ENCODE data around the gene IFNL1. TPM values are rescaled to one million over a fixed set of nuclear protein-coding genes. Genes with fewer than 3 reads are reported as not detected.

IFNL1 gene
- total RNA-seq, 4 donors from 2014 or later = not detected

DNA sequence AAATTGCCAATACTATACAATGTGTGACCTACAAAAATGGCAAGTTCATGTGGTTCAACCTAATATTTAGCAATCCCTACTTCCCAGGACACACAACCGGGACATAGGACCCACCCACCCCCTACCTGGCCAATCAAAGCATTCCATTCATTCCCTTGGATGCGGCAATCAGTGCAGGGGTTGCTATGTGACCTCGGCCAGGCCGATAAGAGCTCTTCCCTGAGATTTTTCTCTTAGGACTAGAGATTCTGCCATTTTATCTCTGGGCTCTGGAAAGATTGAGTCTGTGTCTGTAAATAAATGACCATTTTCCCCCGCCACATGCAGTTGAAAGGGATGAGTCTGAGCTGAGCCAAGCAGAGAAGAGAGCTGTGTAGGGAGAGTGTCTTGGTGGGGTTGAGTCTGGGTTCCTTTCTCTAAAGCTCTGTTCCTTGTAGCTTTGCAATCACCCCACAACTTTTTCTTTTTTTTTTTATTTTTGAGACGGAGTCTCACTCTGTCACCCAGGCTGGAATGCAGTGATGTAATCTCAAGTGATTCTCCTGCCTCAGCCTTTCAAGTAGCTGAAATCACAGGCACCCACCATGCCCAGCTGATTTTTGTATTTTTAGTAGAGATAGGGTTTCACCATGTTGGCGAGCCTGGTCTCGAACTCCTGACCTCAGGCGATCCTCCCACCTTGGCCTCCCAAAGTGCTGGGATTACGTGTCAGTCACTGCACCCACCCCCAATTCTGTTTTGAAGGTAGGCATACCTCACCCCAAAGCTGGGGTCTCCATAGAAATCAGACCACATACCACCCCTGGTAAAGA is 7.4 kb downstream of the IFNL1 start:
- peaks cover 62% of the 10 kb centered on the region for H3K27me3 ChIP-seq
- DNase-seq = no peak
- TF ChIP-seq POLR2AphosphoS5 (IDR thresholded peaks at IDR 0.05) = no peak
- TF ChIP-seq, protein P1, sequence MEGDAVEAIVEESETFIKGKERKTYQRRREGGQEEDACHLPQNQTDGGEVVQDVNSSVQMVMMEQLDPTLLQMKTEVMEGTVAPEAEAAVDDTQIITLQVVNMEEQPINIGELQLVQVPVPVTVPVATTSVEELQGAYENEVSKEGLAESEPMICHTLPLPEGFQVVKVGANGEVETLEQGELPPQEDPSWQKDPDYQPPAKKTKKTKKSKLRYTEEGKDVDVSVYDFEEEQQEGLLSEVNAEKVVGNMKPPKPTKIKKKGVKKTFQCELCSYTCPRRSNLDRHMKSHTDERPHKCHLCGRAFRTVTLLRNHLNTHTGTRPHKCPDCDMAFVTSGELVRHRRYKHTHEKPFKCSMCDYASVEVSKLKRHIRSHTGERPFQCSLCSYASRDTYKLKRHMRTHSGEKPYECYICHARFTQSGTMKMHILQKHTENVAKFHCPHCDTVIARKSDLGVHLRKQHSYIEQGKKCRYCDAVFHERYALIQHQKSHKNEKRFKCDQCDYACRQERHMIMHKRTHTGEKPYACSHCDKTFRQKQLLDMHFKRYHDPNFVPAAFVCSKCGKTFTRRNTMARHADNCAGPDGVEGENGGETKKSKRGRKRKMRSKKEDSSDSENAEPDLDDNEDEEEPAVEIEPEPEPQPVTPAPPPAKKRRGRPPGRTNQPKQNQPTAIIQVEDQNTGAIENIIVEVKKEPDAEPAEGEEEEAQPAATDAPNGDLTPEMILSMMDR (IDR thresholded peaks at IDR 0.05) = no peak
- TF ChIP-seq POLR2A (IDR thresholded peaks at IDR 0.05) = no peak
- no peak for TF ChIP-seq EP300 (IDR thresholded peaks at IDR 0.05; ENCODE audit: low read depth)
- WGBS, 2 donors (ENCODE audit: low coverage in 1 of 2) = 51 to 58% methylated on average over 7 to 10 of the region's 10 CpGs
- H3K36me3 ChIP-seq = no peaks in the 10 kb centered on the region
- H3K4me1 ChIP-seq = peaks cover 3 to 14% (median 9%) of the 10 kb centered on the region in 4 donors
- in situ Hi-C loops (cut with MboI; ENCODE audit: low pct_ligation_motif_present in 1 of 4, low pct_unique_long_range_greater_than_20kb in 1 of 4, low sequenced_read_pairs in 3 of 4) = no loop called here
- intact Hi-C loops (cut with DNase I; ENCODE audit: low total_unique reads) = no loop called here
- no peaks in the 10 kb centered on the region for H3K9me3 ChIP-seq
- no peak overlapping the region for H3K27ac ChIP-seq
- no peak overlapping the region for H3K4me3 ChIP-seq

- no peak for TF ChIP-seq EP300 (IDR thresholded peaks at IDR 0.05; ENCODE audit: low read depth)
- TF ChIP-seq POLR2A (IDR thresholded peaks at IDR 0.05) = no peak
- TF ChIP-seq, protein P1 (IDR thresholded peaks at IDR 0.05) = no peak
- no peak for TF ChIP-seq POLR2AphosphoS5 (IDR thresholded peaks at IDR 0.05)
- H3K36me3 ChIP-seq = no peaks in the 10 kb centered on the region
- H3K27ac ChIP-seq = no peak overlapping the region
- no peaks in the 10 kb centered on the region for H3K9me3 ChIP-seq
- H3K4me1 ChIP-seq = peaks cover 3 to 14% (median 9%) of the 10 kb centered on the region in 4 donors
- H3K27me3 ChIP-seq = peaks cover 67% of the 10 kb centered on the region
- in situ Hi-C loops (cut with MboI; ENCODE audit: low pct_ligation_motif_present in 1 of 4, low pct_unique_long_range_greater_than_20kb in 1 of 4, low sequenced_read_pairs in 3 of 4) = no loop called here
- no peak overlapping the region for H3K4me3 ChIP-seq
- DNase-seq = no peak
- intact Hi-C loops (cut with DNase I; ENCODE audit: low total_unique reads) = no loop called here
Measured at GRCh38 chr19:39304185-39304513, 7.9 kb downstream of the IFNL1 start.

DNA sequence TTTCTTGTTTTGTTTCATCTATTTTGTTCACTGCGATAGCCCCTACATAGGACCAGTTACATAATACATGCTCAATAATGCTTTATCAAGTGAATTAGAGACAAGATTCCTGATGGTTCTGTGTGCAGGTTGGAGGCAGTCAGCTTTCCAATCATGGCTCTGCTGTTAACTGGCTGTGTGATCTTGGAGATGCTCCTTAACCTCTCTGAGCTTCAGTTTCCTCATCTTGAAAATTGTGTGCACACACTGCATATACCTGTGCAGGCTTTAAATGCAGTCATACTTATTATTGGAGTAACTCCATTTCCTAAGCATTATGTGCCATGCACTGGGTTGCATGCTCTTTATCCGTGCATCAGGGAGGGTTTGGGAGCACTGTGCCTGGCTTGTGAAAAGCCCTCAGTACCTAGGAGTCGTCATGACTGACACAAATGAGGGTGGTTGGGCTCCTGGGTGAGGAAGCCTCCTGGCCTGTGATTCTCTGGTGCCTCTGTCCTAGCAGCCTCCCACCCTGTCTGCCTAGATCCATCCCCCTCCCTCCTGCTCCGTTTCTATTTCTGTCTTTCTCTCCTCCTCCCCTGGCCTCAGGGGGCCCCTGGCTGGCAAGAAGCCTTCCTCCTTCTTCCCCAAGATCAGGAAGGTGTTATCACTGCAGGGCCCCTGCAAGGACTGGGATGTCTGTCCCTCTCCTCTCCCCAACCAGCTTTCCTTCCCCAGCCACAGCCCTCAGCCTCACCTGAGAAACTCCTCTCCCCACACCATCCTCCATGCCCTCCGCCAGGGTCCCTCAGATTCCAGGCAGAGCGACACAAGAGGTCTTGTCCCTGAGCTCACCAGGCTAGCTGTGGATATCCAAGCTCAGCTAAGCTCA is 8.7 kb downstream of the IFNL1 start:
- no peak for DNase-seq
- WGBS, 2 donors (ENCODE audit: low coverage in 1 of 2) = 49 to 83% methylated on average over 1 to 6 of the region's 6 CpGs
- intact Hi-C loops (cut with DNase I; ENCODE audit: low total_unique reads) = no loop called here
- no peak for TF ChIP-seq POLR2AphosphoS5 (IDR thresholded peaks at IDR 0.05)
- no peak for TF ChIP-seq POLR2A (IDR thresholded peaks at IDR 0.05)
- no peak for TF ChIP-seq EP300 (IDR thresholded peaks at IDR 0.05; ENCODE audit: low read depth)
- TF ChIP-seq, protein P1 (IDR thresholded peaks at IDR 0.05) = no peak
- Histone ChIP-seq H3K27ac (no peak overlapping the region), H3K36me3 (no peaks in the 10 kb centered on the region), H3K9me3 (no peaks in the 10 kb centered on the region), H3K4me3 (no peak overlapping the region), H3K4me1 (peaks cover 3 to 14% (median 9%) of the 10 kb centered on the region in 4 donors), H3K27me3 (peaks cover 67% of the 10 kb centered on the region)
- in situ Hi-C loops (cut with MboI; ENCODE audit: low pct_ligation_motif_present in 1 of 4, low pct_unique_long_range_greater_than_20kb in 1 of 4, low sequenced_read_pairs in 3 of 4) = no loop called here

DNA sequence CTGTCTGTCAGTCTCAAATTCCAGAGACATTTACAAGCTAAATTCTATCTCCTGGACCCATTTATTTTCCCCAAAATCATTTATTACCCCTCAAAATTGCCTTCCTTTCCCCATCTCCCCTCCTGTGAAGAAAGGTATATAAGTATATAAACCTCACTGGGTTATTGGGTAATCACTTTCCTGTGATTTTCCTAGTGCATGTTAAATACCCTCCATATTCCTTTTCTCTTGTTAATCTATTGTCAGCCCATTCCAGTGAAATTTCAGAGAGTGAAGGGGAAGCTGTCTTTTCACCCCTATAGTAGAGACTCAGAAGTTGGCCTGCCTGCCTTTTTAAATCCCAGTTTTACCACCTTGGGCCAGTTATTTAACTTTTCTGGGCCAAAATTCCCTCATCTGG is 9.9 kb downstream of the IFNL1 start:
- H3K27ac ChIP-seq = no peak overlapping the region
- no peak overlapping the region for H3K4me3 ChIP-seq
- peaks cover 3 to 14% (median 9%) of the 10 kb centered on the region in 4 donors for H3K4me1 ChIP-seq
- H3K36me3 ChIP-seq = no peaks in the 10 kb centered on the region
- no peak for DNase-seq
- H3K9me3 ChIP-seq = no peaks in the 10 kb centered on the region
- TF ChIP-seq POLR2AphosphoS5 (IDR thresholded peaks at IDR 0.05) = no peak
- TF ChIP-seq POLR2A (IDR thresholded peaks at IDR 0.05) = no peak
- TF ChIP-seq EP300 (IDR thresholded peaks at IDR 0.05; ENCODE audit: low read depth) = no peak
- TF ChIP-seq, protein P1 (IDR thresholded peaks at IDR 0.05) = no peak
- H3K27me3 ChIP-seq = peaks cover 67% of the 10 kb centered on the region
- in situ Hi-C loops (cut with MboI; ENCODE audit: low pct_ligation_motif_present in 1 of 4, low pct_unique_long_range_greater_than_20kb in 1 of 4, low sequenced_read_pairs in 3 of 4) = no loop called here
- intact Hi-C loops (cut with DNase I; ENCODE audit: low total_unique reads) = no loop called here

Measured in transverse colon (tissue), 4 donors.